Middle frontal gyrus (tissue), 1 donor: ENCODE results near the gene MVP.
"Not testable (repeated sequence)": the region's sequence is repeated elsewhere in the genome, so short reads cannot be mapped to it uniquely, and the experiment has no call there.

Experiments used
- DNase-seq: peaks from one replicate; pipeline ENCODE4 v3.0.0-alpha.2; 2015; ENCODE audit warnings: low spot score; ENCODE audit errors: extremely low spot score

Gene MVP

GRCh38 chr16:29815032-29815721 lies 5.1 kb upstream of the MVP start:
- DNase-seq, result no peak

GRCh38 chr16:29815793-29816693 lies 4.2 kb upstream of the MVP start, which contains the start of gene PAGR1:
Gene PAGR1 (plus strand): TSS chr16:29816152. CDS start chr16:29816526, 374 bp downstream.
- DNase-seq, result peak; percentile 97

- DNase-seq, result no peak
Measured at GRCh38 chr16:29816694-29817441, 3.4 kb upstream of the MVP start.

GRCh38 chr16:29818082-29818481 lies 2.2 kb upstream of the MVP start:
- no peak for DNase-seq

DNA sequence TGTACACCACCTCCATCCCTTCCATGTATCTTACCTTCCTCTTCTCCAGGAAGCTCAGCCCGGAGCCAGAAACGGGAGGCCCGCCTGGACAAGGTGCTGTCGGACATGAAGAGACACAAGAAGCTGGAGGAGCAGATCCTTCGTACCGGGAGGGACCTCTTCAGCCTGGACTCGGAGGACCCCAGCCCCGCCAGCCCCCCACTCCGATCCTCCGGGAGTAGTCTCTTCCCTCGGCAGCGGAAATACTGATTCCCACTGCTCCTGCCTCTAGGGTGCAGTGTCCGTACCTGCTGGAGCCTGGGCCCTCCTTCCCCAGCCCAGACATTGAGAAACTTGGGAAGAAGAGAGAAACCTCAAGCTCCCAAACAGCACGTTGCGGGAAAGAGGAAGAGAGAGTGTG lies 756 bp upstream of the MVP start:
- DNase-seq, result no peak

- no peak for DNase-seq
Measured at GRCh38 chr16:29820730-29821642, 724 bp downstream of the MVP start.

DNA sequence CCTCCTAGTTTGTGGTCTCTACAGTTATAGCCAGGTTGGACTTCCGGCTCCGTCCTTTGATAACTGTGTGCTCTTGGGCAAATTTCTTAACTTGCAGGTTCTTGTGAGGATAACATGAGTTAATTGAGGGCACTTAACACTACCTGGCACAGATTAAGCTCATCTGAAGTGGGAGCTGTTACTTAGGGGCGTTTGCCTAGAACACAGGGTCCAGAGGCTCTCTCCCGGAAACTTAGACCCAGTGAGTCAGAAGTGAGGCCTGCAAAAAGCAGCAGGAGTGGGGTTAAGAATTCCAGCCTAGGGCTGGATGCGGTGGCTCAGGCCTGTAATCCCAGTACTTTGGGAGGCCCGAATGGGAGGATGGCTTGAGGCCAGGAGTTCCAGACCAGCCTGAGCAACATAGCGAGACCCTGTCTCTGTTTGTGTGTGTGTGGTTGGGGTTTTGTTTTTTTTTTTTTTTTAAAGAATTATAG lies 1.4 kb downstream of the MVP start:
- no peak for DNase-seq

DNA sequence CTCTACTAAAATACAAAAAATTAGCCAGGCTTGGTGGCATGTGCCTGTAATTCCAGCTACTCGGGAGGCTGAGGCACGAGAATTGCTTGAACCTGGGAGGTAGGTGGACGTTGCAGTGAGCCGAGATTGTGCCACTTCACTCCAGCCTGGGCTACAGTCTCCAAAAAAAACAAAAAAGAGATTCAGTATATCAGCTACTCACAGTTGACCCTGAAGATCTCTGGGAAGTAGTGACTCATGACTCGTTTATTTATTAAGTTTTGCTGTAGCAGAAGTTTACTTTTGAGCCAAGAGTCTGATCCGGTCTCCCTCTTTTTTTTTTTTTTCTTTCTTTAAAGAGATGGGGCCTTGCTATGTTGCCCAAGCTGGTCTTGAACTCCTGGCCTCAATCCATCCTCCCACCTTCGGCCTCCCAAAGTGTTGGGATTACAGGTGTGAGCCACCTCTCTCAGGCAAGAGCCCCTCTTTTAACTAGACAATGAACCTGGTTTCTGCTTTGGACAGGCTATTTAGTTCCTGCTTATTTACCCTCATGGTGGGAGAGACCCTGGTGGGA lies 4.4 kb downstream of the MVP start:
- DNase-seq, result no peak

- no peak for DNase-seq
Measured at GRCh38 chr16:29825145-29826044, 5.1 kb downstream of the MVP start.

GRCh38 chr16:29826342-29826695 lies 6.1 kb downstream of the MVP start:
- DNase-seq, result no peak

DNA sequence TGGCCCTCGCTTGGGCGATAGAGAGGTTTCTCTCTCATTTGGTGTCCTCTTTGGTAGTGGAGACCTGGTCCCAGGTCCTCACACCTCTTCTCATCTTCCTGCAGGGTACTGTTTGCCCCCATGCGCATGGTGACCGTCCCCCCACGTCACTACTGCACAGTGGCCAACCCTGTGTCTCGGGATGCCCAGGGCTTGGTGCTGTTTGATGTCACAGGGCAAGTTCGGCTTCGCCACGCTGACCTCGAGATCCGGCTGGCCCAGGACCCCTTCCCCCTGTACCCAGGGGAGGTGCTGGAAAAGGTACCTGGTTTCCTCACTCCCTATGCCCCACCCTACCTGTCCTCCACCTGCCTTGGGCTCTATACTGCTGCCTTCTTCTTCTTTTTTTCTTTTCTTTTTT lies 10.5 kb downstream of the MVP start:
- no peak for DNase-seq

- DNase-seq, result no peak
Measured at GRCh38 chr16:29831490-29831889, 11.2 kb downstream of the MVP start.

DNA sequence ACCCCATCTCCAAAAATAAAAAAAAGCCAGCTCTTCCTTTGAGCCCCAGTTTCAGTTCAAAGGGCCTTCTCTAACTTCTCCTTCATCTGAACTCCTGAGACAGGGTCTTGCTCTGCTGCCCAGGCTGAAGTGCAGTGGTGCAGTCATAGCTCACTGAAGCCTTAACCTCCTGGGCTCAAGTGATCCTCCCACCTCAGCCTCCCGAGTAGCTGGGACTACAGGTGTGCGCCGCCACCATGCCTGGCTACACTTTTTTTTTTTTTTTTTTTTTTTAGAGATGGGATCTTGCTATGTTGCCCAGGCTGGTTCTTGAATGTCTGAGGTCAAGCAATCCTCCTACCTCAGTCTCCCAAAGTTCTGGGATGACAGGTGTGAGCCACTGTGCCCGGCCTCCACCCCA lies 13.0 kb downstream of the MVP start:
- DNase-seq, result not testable (repeated sequence)

- DNase-seq, result no peak
Measured at GRCh38 chr16:29834079-29834478, 13.8 kb downstream of the MVP start.

GRCh38 chr16:29835926-29836325 lies 15.7 kb downstream of the MVP start:
- DNase-seq, result no peak

DNA sequence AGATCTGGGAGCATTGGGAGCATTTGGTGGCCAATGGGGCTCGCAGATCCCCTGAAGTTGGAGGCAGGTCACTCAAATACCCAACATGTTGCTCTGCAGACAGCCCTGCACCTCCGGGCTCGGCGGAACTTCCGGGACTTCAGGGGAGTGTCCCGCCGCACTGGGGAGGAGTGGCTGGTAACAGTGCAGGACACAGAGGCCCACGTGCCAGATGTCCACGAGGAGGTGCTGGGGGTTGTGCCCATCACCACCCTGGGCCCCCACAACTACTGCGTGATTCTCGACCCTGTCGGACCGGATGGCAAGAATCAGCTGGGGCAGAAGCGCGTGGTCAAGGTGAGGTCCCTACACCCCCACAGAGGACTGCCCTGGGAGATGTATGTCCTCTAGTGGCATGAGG lies 16.4 kb downstream of the MVP start:
- DNase-seq, result no peak

GRCh38 chr16:29837841-29838240 lies 17.6 kb downstream of the MVP start:
- no peak for DNase-seq

DNA sequence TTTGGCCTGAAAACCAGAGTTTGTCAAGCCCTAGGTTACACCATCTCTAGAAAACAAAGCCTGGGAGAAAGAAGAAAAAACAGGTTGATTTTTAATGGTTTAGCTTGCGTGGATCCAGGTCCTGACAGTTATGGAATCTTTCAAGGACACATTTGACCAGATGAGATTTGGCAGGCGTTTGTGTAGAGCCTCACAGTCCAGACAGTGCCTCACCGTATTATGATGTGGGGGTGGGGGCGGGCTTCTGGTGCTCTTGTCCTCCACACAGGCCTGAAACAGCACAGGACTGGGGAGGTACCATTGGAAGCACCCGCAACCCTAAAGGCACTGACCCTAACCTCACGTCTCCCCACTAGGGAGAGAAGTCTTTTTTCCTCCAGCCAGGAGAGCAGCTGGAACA lies 19.6 kb downstream of the MVP start:
- DNase-seq, result no peak

- no peak for DNase-seq
Measured at GRCh38 chr16:29840240-29840639, 20.0 kb downstream of the MVP start.
